Forelimb muscle (tissue), 1 donor: ENCODE measurements around the gene NAA40. TPM values are rescaled to one million over a fixed set of nuclear protein-coding genes. Genes with fewer than 3 reads are reported as not detected.

Source experiments
- DNase-seq: peaks from one replicate; pipeline ENCODE4 v3.0.0-alpha.2; 2013; ENCODE audit warnings: low read depth
- polyA plus RNA-seq: library from polyadenylated mRNA; unstranded; fragments of 120-200 nt; gene quantifications from one replicate; pipeline ENCODE4 v1.2.1, GENCODE V29; 2013; ENCODE audit not compliant: insufficient read length

Gene NAA40
- polyA plus RNA-seq, 1 donor: 17.5 TPM

DNA sequence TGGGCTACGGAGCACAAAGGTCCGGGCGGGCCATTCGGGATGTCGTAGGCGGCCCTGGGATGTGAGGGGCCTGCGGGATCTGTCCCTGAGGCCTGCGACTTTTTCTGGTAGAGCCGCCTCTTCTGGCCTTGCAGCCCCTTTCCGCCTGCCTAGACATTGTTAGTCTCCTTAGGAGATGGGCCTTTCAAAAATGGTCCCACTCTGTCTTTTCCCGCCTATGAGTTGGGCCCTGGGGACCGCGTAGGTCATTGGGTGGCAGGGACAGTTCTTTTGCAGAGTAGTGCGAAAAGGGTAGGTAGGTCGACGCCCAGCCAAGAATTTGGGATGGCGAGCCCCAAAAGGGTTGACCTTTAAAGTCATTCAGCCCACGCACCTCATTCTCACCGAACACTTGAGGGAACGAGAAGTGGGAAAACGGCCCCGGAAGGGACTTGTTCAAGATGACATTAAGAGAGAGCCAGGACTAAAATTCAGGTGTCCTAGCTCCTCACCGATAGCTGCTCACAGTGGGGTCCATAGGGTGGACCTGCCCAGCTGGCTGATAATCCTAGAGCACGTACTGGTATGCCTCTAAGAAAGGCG, 48.2 kb downstream of the NAA40 start:
- no peak for DNase-seq

DNA sequence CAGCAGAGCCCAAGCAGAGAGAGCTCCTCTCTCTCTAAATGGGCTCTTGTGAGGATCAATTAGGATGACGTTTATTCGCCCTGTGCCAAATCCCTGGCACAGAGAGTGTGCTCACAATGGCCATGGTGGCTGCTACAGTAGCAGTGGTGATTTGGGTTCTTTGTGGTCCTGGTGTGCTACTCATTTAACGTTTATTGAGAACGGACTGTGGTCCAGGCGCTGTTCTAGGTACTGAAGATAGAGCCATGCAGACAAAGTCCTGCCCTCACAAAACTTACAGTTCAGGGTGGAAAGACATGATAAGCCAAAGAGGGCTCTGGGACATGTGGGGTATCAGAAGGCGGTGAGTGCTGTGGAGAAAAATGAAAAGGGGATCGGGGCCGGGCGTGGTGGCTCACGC, 52.8 kb downstream of the NAA40 start:
- DNase-seq: no peak

DNA sequence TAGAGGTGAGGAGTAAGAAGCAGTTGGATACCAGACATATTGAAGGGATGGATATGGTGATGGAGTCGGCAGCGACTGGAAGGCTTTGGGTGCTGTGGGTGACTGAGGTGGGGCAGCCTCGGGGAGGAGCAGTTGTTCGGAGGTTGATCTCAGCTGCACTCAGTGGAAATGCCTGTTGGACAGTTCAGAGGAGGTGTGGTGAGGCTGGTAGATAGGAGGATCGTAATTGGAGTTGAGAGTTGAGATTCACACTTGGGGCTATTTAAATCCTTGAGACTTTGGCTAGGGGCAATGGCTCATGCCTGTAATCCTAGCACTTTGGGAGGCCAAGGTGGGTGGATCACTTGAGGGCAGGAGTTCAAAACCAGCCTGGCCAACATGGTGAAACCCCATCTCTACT, 54.3 kb downstream of the NAA40 start:
- no peak for DNase-seq

DNA sequence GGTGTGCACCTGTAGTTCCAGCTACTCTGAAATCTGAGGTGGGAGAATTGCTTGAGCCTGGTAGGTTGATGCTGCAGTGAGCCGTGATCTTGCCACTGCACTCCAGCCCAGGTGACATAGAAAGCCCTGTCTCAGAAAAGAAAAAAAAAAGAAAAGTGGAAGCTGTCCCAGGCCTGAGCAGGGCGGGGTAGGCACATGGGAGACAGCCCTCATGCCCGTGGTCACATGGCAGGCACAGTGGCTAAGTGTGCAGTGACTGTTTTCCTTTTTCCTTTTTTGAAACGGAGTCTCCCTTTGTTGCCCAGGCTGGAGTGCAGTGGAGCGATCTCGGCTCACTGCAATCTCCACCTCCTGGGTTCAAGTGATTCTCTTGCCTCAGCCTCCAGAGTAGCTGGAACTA, 55.2 kb downstream of the NAA40 start:
- DNase-seq: no peak

DNA sequence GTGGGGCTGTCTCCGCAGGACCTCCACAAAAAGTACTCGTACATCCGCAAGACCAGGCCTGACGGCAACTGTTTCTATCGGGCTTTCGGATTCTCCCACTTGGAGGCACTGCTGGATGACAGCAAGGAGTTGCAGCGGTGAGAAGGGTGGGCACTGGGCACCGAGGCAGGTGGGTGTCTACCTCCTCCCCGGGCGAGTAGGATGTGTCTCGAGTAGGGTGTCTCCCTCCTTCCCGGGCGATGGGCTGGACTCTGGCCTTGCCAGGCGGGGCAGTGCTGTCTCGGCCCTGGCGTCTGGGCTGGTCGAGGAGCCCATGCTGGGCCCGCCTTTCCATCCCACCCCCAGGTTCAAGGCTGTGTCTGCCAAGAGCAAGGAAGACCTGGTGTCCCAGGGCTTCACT, 57.7 kb downstream of the NAA40 start:
- no peak for DNase-seq

DNA sequence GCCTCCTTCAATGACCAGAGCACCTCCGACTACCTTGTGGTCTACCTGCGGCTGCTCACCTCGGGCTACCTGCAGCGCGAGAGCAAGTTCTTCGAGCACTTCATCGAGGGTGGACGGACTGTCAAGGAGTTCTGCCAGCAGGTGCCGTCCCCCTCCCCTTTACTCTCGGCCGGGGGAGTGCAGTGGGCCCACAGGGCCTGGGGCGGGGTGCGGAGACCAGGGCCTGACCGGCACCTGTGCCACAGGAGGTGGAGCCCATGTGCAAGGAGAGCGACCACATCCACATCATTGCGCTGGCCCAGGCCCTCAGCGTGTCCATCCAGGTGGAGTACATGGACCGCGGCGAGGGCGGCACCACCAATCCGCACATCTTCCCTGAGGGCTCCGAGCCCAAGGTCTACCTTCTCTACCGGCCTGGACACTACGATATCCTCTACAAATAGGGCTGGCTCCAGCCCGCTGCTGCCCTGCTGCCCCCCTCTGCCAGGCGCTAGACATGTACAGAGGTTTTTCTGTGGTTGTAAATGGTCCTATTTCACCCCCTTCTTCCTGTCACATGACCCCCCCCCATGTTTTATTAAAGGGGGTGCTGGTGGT, 58.4 kb downstream of the NAA40 start:
- DNase-seq: no peak

DNA sequence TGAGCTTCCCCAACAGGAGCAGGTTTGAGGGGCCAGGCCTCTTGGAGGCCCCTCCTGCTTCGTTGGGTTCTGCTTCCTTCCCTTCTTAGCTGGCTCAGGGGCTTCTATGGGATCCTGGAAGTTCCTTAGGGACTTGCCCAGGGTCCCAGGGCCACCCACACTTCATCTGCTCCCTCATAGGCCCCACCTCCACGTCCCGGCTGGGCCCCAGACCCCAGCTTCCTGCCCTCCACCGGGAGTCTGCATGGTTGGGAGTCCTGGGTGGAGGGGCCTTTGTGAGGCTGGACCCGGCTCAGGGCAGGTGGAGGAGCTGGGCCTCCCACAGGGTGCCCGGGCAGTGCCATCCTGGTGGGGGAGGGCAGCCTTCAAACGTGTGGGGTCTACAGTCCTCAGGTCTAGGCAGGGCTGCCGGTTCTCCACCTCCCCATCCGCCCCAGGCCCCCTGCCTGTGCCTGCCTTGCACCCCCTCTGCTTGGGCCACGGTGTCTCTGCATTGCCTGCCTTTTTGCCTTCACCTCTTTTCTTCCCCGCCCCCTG, 59.1 kb downstream of the NAA40 start:
- DNase-seq: no peak

DNA sequence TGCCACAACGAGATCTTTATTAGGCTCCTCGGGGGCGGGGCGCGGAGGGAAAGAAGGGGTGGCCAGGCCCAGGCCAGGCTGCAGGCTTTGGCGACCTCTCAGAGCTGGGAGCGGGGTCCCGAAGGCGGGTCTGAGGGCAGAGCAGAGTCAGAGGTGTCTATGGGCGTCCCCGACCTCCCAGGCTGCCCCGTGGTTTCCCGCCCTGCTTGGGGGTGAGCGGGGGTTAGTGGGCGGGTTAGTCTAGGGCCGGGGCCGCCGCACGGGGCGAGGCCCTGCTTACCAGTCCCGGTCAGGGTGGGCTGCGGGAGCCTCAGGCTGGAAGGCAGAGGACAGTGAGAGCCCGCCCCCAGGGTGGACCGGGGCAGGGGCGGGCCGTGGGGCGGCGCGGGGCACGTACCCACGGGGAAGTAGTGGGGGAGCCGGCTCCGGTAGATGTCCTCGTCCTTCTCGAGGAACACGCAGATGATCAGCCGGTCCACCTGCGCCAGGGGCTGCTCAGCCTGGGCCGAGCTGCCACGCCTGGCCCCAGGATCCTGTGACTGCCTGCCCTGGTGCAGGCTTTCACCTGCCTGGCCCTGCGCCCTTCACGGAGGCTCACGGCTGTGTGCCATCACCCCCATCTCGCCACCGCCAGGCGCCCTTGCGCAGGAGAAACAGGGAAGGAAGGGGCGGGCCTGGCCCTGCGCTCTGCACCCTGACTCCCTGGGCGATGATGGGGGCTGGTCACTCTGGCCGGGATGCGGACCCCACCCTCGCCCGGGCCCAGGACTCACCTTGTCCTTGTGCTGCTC, 60.0 kb downstream of the NAA40 start:
- no peak for DNase-seq

DNA sequence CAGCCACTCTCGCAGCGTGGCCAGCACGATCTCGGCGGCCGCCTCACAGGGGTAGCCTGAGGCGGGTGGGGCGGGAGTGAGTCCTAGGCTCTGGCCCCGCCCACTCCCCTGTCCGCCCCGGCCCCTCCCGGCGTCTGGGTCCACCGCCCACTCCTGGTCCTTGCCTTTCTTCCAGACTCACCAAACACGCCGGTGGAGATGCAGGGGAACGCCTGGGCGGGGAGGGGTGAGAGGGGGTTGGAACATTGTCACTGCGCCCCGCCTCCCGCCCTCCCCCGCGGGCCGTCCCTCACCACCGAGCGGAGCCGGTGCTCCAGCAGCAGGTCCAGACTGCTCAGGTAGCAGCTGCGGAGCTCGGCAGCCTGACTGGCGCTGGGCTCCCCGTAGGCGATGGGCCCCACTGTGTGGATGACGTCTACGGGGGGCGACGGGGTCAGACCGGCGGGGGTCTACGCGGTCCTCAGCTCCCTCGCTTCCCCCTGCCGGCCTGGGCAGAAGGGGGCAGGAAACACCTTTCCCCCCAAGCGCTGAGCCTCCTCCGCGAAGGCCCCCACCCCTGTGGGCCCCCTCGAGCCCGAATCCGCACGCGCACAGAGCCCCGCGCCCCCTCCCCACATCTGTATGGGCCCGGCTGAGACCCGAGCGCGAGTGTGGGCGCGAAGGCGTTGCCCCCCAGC, 60.7 kb downstream of the NAA40 start:
- no peak for DNase-seq

DNA sequence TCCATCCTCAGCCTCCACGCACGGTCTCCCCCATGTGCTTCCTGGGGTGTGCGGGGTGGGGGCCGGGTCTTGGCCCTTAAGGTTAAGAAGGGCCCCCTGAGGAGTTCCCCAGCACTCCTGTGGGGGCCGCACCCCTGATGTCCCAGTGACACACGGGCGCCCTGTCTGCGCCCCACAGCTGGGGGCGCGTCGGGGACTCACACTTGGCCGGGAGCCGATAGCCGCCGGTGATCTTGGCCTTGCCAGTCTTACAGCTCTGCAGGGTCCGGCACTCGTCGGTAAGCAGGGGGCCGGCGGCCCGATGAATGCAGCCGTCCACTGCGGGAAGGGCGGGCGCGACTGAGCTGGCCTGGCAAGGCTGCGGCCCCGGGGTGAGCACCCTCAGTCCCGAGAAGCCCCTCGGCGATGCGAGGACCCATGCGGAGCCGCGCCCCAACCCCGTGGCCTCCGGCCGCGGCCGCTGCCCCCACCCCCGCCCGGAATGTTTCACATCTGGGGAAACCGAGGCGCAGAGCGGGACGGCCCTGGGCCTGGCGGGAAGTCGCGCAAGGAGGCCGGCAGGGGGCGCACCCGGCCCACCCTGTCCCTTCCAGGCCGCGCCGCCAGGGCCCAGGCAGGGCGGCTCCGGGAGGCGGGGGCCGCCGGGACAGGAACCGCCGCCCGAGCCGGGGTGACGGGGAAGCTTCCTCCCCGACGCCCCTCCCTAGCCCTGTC, 61.4 kb downstream of the NAA40 start:
- no peak for DNase-seq

DNA sequence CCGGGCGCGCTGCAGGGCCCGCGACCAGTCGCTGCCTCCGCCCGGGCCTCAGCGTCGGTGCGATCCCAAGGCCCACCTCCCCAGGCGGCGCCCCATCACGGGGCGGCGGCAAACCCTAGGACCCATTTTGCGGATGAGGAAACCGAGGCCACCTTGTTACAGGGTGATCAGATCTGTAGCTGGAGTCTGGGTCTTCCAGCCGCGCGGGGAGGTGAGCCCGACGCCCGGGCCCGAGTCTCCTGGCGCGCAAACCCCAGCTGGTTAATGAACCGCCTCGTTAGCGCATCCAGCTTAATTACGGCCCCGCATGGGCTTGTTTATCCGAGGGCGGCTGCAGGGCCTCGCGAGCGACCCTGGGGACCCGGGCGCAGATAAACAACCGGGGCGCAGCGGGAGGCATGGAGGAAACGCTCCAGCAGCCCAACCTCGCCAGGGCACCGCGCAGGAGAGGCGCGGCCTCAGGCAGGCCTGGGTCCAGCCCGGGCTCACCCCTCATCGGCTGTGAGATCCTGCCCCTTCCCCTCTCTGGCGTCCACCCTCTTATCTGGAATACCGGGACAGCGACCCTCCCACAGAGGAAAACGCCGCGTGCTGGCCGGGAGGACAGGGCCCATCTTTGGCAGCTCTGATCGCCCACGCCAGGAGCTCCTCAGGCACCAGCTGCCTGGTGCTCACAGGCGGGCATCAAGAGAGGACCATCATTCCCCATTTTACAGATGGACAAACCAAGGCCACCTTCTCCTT, 62.1 kb downstream of the NAA40 start:
- DNase-seq: no peak

DNA sequence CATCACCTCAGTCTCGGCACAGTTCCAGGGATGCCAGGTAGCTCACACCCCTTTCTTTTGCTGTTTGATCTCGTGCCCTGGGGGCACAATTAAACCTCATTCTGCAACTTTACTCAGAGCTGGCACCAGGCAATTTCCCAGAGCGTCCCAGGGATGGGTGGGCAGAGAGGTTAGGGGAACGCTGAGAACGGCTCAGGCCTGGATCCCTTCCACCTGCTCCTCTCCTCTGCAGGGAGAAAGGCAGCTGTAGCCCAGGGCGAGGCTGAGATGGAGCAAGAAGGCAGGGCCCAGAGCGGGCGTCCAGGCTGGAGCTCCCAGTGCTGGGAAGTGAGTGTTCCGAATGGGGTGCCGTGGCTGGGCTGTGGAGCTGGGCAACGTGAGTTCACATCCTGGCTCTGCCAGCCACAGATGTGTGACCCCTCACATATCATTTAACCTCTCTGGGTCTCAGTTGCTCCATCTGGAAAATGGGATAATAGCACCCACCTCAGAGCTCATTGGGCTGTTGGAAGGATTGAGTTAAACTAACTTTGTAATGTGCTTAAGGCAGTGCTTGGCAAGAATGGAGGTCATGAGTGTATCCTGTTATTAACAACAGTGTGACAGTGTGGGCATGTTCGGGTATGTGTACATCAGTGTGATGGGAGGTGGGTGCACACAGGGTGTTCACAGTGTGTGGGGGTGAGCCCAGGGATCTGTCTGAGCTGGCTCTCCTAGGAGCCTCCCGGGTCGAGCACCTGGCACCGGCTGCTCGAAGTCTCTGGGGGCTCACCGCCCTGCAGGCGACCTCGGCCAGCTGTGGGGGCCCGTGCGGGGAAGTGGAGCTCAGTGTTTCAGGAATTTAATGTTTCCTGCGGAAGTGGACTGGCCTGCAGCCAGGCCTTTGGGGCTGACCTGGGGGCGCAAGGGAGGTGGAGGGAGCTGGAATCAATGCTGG, 63.0 kb downstream of the NAA40 start:
- DNase-seq: no peak

DNA sequence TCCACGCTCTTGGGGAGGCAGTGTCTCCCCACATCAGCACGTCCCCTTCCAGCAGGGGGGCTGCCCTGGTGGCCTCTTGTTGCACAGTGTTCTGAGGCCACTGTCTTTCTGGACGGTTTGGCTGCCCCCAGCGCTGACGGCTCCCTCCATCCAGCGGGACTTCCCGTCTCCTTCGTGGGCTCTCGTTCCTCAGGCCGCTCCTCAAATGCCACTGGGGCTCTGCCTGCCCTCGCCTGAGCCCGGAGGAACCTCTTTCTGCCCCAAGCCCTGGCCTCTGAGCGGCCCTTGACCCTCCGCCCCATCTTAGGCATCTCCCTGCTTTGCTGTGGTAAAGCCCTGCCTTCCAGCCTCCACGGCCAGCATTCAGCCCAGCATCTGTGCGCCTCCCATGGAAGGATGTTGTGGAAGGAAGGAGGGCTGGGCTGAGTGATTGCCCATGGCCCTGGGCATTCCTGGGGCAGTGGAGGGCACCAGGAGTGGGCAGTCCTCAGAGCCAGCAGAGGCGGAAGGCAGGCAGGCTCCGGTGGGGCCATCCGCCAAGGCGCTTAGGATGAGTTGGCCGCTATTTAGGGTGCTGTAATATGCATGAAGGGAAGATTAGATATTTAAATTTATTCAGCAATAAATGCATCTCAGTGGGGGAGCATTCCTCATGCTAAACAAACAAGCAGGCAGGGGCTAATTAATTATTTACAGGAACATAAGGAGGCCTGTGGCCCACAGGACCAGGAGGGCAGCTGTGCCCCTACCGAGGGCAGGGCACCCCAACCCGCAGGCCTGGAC, 65.2 kb downstream of the NAA40 start:
- DNase-seq: no peak

DNA sequence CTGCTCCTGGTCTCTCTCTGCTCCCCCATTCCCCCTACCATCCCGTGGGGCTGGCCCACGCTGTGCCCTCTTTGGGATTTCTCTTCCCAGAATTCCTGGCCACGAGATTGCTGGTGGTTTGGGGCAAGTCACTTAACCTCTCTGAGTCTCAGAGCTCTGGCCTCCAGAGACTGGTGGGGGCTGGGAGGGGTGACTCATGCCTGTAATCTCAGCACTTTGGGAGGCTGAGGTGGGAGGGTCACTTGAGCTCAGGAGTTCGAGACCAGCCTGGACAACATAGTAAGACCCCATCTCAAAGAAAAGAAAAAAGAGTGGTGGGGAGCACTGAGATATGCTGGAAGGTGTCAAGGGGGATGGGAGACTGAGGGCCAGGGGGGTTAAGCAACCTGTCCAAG, 65.8 kb downstream of the NAA40 start:
- no peak for DNase-seq

DNA sequence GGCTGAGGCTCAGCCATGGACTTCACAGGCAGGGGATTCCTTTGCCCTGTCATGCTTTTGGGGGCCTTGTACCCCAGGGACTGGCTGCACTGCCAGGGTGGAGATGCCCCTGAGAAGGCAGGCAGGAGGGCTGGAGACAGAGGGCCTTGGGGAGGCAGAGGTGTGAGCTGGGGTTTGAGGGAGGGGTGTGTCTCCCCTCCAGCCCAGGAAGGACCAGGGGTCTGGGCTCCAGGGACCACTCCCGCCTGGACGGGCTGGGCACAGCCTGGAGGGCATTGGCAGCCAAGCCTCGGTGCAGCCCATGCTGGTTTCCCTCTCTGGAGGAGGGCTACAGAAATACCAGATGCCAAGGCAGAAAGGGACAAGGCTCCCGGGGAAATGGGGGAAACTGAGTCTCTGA, 66.9 kb downstream of the NAA40 start:
- DNase-seq: no peak

DNA sequence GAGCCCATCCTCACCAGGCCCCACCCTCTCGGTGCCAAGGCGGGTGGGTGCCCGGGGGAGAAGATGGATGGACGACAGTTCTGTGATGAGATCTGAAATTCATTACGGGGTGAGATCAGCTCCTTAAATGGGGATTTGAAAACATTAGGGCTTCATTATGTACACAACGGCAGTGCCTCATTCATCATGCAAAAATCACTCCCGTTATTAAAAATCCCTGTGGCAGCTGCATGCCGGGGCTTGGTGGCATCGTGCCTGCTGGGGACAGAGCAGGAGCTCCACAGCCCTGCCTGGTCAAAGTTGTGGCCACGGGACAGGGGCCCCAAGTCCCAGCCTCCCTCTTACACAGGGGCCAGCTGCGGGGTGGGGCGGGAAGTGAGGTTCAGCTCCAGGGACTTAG, 67.6 kb downstream of the NAA40 start:
- DNase-seq: no peak
